IMR-90 (cell line): Measurements from ENCODE around the gene CETP. TPM values are rescaled to one million over a fixed set of nuclear protein-coding genes. Genes with fewer than 3 reads are reported as not detected.

Source experiments
- MAFK ChIP-seq: IDR thresholded peaks from 2 replicates; pipeline ENCODE4 v1.6.1; 2012; ENCODE audit warnings: low read depth, low read length, improper control_type of control experiment
- NFE2L2 ChIP-seq: fragments of 150-350 bp; IDR thresholded peaks from 2 replicates; pipeline ENCODE4 v1.6.1; 2016; ENCODE audit warnings: low read depth, mild to moderate bottlenecking, low read length
- polyA plus RNA-seq, 3 experiments: library from polyadenylated mRNA; depleted of rRNA; stranded (reverse); fragments of >200 nt; gene quantifications; 2 replicates each; pipeline ENCODE4 v1.2.3, GENCODE V29; 2012; ENCODE audit warnings: low replicate concordance in 1 of 3
- total RNA-seq: library from RNA; depleted of rRNA; stranded (reverse); fragments of >200 nt; gene quantifications from 2 replicates; pipeline ENCODE4 v1.2.3, GENCODE V29; 2012
- TF ChIP-seq, protein P1 (sequence below): conservative IDR thresholded peaks from 2 replicates; pipeline ENCODE4 v1.5.1; 2012; ENCODE audit warnings: mild to moderate bottlenecking, low read depth, low read length, improper control_type of control experiment

Gene CETP
- total and polyA plus RNA-seq, 2 of the 4 experiments (the other 2 are of a cell fraction) = not detected

DNA sequence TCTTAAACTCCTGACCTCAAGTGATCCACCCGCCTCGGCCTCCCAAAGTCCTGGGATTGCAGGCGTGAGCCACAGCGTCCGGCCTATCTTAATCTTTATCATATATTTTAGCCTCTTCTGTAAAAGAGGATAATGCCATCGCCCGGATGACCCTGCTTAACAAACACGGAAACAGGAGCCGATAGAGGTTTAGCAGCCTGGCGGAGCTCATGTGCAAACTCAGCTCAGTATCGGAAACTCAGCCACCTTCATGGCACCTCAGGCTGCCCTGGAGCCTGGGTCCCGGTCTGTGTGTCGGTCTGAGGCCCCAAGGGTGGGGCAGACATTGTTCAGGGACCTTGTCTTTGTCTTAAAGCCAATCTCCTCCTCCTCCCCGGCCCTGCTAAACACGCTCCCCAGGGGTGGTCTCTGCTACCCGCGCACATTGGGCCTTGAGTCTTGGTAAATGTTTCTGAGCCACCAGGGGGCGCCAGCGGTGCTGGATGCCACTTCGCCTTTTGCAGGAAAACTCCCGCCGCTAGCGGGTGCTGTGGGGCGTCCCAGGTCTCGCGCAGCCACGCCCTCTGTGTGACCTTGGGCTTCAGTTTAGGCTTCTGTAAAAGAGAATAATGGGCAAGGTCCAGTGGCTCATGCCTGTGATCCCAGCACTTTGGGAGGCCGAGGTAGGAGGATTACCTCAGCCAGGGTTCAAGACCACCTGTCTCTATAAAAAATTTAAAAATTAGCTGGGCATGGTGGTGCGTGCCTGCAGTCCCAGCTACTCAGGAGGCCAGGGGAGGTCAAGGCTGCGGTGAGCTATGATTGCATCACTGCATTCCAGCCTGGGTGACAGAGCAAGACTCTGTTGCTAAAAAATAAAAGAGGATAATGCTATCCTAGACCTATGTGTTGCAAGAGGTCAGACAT, 2.7 kb downstream of the CETP start (continued):
- TF ChIP-seq, protein P1, sequence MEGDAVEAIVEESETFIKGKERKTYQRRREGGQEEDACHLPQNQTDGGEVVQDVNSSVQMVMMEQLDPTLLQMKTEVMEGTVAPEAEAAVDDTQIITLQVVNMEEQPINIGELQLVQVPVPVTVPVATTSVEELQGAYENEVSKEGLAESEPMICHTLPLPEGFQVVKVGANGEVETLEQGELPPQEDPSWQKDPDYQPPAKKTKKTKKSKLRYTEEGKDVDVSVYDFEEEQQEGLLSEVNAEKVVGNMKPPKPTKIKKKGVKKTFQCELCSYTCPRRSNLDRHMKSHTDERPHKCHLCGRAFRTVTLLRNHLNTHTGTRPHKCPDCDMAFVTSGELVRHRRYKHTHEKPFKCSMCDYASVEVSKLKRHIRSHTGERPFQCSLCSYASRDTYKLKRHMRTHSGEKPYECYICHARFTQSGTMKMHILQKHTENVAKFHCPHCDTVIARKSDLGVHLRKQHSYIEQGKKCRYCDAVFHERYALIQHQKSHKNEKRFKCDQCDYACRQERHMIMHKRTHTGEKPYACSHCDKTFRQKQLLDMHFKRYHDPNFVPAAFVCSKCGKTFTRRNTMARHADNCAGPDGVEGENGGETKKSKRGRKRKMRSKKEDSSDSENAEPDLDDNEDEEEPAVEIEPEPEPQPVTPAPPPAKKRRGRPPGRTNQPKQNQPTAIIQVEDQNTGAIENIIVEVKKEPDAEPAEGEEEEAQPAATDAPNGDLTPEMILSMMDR = peak; percentile 61
- TF ChIP-seq NFE2L2 = peak; percentile 53; the same call in 1 of the 2 replicates
- no peak for TF ChIP-seq MAFK
